ENCODE data around the gene NSMF.
A peak's percentile ranks its signal among the peaks of the same experiment; 100 is the strongest.

The NSMF gene

DNA sequence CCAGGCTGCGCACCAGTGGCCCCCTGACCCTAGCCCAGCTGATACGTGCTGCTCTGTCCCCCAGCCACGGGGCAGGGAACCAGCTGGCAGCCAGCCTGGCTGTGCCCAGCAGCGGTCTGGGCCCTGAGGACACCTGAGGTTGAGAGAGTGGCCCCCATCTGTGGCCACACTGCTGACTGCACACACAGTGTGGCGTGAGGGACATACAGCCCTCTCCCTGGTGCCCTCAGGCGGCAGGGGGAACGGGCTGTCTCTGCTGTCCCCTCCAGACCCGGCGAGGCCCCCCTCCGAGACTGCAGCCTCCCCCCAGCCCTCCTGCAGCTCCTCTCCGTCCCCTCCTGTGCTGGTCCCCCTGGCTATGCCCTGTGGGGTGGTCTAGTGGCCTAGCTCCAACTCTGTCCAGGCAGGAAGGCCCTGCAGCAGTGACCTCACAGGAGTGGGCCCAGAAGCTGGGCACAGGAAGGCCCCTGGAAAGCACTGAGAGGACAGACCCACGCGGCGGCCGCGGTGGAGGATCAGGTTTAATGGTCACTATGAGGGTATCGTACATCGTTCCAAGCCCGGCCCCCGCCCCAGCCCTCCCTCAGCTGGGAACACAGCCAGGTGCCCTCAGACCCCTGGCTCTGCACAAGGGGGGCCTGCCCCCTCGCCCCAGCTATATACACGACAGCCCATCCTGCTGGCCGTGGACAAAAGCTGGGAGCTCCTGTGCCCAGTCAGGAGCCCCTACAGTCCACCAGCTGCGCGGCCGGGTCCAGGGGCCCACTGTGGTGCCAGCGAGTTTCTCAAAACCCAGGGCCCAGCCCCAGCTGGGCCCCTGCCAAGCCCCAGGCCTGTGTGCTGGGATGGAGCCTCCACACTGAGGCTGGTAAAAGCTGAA lies 11.2 kb downstream of the NSMF start:
- DNase-seq (ENCODE audit: low spot score), result no peak

DNA sequence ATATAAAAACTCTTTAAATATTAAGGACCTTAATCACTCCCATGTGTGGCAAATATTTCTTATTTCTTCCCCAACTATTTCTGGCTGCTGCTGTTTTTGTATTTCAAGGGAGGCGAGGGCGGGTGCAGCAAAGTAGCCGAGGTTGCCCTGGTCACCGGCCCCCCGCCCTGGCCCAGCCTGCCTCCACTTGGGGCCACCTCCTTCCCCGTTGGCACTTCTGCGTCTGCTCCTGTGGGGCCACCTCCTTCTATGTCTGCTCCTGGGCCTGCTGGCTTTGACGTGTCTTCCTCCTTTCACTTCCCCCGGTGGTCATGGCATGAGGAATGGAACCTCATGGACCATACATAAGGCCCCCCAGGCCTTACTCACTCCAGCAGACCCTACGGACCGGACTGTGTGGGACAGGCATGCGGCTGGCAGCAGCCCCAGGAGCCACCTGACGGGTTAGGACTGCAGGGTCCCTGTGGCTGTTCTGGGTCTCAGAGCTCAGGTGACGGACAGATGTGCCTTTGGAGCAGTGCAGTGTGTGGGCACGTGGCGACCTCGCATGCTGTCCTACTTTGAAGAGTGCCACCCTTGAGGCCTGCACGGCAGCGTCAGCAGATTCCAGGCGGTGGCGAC lies 12.2 kb downstream of the NSMF start:
- no peak for DNase-seq (ENCODE audit: low spot score)

DNA sequence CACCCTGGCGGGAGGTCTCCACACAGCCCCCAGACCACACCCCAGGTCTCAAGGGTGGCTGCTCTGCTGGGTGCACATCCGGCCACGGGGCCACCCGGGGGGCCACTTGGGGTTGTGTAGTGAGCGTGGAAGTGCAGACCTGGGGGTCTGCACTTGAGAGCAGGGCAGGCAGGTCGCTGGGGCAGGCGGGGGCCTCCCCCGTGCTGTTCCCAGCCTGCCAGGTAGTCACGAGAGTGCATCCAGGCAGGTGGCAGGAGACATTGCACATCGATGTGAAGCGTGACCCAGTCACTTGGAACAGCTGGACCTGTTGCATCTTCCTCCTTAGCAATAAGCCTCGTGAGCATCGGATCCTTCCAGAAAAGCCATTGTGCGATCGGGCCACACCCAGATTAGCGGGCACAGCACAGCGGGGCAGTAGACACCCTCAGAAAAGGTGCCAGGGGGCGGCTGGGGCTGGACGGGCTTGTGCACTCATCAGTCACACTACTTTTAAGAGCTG lies 13.2 kb downstream of the NSMF start:
- no peak for DNase-seq (ENCODE audit: low spot score)

DNA sequence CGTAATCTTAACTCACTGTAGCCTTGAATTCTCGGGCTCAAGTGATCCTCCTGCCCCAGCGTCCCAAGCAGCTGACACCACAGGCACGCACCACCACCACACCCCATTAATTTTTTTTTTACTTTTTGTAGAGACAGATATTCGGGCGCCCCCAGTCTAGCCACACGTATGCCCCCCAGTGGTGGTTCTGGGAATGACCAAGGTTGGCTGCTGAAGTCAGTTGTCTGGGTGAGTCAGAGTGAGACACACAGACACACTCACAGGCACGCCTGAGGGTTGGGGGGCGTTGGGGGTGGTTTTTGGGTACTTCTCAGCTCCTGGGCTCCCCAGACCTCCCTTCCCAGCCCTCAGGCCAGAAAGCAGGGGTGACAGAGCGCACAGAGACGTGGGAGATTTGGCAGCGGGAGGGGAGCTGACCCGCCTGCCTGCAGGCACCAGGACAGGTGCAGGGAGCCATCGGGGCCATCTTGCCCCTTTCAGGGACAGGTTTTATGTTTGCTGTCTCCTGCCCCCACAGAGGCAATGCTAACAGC lies 13.8 kb downstream of the NSMF start:
- DNase-seq (ENCODE audit: low spot score), result peak; percentile 88

DNA sequence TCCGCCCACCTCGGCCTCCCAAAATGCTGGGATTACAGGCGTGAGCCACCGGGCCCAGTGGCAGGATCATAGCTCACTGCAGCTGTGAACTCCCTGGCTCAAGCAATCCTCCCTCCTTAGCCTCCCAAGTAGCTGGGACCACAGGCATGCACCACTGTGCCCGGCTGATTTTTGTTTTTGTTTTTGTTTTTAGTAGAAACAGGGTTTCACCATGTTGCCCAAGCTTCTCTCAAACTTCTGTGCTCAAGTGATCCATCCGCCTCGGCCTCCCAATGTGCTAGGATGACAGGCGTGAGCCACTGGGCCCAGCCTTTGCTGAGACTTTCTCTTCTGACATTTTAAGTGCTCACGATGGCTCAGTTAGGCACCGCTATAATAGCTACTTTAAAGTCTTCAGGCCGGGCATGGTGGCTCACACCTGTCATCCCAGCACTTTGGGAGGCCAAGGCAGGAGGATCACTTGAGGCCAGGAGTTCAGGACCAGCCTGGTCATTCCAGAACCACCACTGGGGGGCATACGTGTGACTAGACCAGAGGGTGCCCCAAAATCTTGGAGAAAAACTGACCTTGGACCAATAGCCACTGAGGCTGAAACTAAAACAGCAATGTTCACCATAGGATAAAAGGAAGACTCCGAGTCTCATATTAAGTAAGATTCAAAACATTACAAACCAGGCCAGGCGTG lies 14.9 kb downstream of the NSMF start:
- no peak for DNase-seq (ENCODE audit: low spot score)

DNA sequence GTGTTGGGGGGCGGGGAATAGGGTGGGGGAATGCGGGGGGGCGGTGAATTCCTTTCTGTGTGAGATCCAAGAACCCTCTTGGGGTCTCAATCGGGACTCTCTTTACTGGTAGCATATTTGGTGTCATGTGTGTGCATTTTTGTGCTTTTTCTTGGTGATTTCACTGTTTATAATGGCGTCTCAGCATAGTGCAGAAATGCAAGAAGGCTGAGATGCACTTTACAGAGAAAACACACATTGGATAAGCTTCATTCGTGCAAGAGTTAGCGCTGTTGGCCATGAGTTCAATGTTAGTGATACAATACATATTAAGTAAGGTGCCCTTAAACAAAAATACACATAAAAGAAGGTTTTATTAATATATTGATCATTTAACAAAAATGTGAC lies 17.2 kb downstream of the NSMF start:
- DNase-seq (ENCODE audit: low spot score), result no peak

DNA sequence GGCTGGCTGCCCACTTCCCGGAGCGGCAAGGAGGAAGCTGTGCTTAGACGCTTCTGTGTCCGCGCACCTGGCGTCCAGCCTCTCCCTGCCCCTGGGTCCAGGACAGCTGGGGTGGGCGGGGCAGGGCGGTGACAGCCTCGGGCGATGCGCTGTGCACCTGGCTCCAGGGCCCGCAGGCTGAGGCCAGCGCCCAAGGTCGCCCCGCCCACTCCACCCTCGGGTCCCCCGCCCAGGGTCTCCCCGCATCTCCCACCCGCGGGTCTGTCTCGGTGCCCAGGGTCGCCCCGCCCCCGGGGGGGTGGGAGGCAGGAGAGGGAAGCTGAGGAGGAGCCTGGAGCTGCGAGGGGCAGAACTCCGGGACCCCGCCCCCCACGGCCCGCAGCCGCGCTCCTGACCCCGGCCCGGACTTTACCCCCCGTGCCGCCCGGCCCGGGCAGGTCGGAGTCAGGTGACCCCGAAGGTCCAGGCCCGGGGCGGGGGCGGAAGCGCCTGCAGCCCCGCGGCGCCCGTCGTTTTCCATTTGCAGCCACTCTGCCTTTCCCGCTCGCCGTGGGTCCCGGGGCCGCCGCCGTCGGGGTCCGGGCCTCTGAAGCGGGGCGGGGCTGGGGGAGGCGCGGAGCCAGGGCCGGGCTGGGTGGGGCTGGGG lies 17.7 kb downstream of the NSMF start, which contains the start of gene ENTPD8:
Gene ENTPD8 (minus strand): TSS at position 69 of the 646 bp plus-strand sequence. CDS start 3,072 bp downstream, outside the sequence.
- no peak for DNase-seq (ENCODE audit: low spot score)

DNA sequence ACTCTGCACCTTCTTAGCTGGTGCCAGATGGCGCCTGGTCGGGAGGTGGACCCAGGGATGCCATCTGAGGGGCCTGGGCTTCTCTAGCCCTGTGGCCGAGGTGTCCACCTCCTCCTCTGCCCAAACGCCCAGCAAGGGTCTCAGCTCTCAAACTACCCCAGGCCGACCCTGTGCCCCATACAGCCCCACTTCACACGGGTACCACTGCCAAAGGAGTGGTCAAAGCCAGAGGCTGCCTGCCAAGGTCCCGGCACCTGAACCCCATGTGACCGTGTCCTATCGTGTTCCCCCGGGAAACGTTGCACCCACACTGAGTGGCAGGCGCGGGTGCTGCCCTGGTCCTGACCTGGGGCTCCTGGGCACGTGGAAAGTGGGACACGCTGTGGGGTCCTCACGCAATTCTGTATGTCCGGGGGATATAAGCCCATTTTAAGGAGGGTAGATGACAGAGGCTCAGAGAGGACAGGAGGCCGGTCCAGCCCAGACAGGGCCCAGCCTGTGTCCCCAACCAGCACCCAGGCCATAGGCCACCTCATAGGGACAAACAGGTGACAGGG lies 19.9 kb downstream of the NSMF start:
- no peak for DNase-seq (ENCODE audit: low spot score)

DNA sequence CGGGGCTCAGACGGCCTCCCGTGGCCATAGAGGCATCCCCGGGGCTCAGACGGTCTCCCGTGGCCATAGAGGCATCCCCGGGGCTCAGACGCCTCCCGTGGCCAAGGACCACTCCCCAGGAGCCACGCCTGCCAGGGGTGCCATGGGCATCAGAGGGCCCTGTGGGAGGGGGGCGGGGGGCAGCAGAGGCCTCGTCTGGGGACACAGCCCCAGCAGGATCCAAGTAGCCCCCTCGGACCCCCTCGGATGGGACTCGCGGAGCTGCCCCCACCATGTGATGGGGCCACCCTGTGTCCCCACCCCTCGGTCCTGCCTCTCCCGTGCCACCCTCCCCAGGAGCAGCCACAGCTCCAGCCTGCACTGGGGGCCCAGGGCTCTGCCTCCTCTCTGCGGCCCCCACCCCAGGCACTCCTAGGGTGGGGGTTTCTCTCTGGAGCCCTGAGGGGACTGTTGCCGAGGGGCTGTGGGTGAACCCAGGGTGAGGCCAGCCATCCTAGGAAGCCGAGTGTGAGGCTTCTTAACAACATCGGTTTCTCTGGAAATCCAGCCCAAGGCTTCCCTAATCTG lies 20.5 kb downstream of the NSMF start:
- DNase-seq (ENCODE audit: low spot score), result no peak

DNA sequence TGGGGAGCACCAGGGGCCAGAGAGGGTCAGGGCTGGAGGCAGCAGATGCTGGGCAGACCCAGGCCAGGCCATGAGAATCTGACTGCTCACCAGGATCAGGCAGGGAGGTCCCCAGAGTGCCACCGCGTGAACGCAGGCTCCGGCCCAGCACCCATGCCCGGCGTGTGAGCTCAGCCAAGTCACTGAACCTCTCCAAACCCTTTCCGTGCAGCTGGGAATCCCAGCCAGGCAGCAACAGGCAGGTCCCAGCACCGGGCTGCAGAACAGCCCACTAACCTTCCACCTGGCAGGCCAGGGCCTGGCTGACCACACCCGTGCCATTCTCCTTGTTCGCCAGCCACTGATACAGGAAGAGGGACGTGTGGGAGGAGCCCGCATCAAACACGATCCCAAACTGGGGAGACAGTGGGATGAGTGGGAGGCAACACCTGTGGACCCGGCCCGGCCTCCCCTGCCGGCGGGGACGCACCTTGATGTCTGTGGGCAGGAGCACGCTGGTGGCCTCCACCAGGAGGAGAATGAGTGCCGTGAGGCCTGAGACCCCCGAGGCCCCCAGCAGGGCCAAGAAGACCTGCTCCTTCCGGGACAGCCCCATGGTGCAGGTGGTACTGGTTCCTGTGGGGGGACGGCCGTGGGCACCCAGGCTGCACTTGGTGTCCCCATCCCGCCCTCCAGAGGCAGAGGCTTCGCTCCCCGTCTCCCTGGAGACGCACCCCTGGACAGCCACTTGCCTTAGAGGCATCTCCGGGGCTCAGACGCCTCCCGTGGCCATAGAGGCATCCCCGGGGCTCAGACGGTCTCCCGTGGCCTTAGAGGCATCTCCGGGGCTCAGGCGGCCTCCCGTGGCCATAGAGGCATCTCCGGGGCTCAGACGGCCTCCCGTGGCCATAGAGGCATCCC lies 21.2 kb downstream of the NSMF start:
- DNase-seq (ENCODE audit: low spot score), result no peak

DNA sequence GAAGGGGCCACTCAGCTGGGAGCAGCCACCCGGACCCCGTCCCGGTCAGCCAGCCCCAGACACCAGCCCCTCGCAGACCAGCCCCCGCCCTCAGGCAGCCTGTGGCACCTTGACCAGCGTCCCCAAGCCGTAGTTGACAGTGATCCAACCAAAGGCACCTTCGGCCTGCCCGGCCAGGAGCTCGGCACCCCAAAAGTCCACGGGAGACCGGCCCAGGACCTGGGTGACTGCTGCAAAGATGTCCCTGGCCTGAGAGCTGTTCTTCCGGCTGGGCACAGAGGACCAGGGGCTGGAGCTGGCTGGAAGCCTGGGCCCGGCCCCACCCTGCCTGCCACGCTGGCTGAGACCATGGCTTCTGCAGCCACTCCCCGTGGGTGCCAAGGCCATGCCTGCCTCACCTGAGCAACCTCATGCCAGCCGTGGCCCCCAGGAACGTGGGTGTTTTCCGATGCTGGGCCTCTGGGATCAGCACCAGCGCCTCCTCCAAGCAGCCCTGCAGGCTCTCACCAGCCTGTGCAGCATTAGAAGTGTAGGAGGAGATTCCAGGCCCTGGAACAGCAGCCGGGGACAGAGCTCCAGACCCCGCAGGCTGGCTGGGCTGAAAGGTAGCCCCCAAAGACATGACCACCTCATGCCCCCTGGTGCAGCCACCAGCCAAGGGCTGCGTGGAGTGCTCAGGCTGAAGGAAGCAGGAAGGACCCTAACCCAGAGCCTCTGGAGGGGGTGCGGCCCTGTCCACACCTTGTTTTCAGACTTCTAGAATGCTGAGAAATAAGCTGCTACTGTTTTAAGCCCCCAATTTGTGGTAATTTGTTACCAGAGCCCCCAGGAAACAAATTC lies 22.2 kb downstream of the NSMF start:
- no peak for DNase-seq (ENCODE audit: low spot score)

DNA sequence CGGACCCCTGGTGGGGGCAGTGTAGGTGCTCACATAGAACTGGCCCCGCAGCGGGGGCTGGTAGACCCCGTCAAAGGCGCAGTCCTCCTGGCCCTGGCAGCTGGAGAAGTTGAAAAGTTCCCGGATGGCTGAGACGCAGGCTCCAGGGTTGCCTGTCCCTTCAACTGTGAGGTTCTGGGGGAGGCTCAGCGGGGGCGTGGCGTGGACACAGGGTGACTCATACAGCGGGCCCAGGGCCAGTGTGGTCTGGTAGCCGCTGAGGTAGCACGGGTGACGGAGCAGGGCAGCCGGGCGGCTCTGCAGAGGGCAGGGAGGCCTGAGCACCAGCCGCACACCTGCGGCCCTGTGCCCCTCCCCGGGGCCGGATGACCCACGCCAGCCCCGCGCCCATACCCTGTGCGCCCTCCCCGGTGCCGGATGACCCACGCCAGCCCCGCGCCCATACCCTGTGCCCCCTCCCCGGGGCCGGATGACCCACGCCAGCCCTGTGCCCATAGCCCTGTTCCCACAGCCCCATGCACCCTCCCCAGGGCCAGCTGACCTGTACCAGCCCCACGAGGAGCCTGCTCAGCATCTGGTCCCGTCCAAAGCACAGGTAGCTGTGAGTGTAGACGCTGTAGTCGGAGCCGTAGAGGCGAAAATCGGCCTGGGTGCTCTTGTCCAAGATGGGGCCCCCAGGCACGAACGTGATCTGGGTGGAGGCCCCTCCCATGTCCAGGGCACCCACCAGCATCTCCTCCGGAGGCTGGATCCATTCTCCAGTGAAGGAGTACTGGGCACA lies 23.0 kb downstream of the NSMF start:
- peak; percentile 98 for DNase-seq (ENCODE audit: low spot score)

DNA sequence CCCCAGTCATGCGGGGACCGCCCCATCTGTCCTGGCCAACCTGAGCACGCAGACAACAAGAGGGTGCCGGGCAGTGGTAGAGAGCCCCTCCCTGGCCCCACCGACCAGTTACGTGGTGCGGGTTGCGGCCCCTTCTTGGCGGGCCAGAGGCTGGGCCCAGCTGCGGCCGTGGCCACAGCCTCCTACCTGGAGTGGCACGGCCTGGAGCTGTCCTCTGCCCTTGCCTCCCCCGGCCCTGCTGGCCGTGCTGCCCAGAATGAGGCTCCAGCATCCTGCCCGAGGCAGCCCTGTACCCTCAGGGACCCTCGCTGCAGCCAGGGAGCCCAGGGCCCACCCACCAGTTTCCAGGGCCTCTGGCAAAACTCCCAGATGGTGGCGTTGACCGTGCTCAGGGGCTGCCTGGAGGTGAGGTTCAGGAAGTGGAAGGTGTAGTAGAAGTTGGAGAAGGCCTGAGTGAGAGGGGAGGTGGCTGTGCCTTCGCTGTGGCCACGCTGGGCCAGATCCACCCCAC lies 23.7 kb downstream of the NSMF start:
- DNase-seq (ENCODE audit: low spot score), result no peak

DNA sequence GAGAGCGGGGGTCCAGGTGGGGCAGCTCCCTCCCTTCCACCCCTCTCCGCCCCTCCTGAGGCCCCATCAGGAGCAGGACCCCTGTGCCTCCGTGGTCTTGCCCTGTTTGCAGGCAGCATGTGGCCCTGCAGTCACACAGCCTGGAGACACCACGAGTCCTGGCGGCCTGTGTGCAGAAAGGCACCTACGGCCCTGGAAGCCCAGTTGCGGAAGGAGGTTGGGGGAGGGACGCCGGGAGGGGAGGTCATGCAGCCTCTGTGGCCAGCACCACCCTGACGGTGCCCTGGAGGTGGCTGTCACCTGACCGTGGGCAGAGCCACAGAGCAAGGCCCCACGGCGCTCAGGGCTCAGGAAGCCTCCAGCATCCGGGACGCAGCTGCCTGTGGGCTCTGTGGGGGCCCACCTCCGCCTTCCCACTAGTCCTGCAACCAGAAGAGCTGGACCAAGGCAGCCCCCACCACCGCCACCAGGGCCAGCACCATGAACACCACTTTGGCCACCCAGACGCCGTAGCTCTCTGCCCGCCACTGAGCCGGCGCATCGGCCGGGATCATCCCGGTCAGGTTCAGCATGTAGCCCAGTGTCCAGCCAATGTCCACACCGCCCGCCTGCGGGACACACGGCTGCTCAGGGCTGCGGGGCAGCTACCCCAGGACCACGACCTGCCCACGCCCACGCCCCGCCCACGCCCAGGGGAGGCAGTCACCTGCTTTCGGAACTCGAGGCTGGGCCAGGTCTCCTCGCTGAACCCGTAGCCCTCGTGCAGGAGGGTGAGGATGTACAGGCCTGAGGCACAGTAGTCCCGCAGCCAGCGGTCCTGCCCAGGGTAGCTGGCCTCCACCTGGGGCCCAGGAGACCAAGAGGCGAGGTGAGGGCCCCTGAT lies 24.4 kb downstream of the NSMF start:
- DNase-seq (ENCODE audit: low spot score), result no peak

DNA sequence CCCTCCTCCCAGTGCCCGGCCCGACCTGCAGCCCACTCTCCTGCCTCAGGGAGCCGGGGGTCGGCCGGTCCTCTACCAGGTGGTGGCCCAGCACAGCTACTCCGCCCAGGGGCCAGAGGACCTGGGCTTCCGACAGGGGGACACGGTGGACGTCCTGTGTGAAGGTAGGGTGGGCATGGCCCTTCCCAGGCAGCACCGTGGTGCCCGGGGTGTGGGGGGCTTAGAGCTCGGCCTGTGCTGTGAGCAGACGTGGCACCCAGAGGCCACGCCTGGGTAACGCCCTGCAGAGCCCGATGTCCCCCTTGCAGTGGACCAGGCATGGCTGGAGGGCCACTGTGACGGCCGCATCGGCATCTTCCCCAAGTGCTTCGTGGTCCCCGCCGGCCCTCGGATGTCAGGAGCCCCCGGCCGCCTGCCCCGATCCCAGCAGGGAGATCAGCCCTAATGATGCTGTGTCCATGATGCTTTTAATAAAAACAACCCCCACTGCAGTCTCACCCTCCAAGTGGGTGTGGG lies 25.2 kb downstream of the NSMF start:
- no peak for DNase-seq (ENCODE audit: low spot score)

DNA sequence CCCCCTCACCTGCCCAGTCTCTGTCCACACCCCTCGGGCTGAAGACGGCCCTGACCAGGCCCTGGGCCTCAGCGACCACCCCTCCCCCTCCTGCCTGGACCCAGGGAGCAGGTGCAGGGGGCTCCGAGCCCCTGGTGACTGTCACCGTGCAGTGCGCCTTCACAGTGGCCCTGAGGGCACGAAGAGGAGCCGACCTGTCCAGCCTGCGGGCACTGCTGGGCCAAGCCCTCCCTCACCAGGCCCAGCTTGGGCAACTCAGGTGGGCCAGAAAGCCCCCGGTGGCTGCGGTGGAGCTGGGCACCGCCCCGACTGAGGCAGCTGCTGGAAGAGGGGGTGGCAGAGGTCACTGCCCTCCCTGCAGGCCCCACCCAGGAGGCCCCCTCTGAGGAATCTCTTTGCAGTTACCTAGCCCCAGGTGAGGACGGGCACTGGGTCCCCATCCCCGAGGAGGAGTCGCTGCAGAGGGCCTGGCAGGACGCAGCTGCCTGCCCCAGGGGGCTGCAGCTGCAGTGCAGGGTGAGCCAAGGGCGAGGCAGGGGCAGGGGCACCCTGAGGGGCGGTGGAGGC lies 25.7 kb downstream of the NSMF start:
- DNase-seq (ENCODE audit: low spot score), result no peak

Measured in hepatic stellate cell (primary cell).